ENCODE data around the gene MUSK. TPM values are rescaled to one million over a fixed set of nuclear protein-coding genes. Genes with fewer than 3 reads are reported as not detected.

Gene MUSK
- total RNA-seq, 1 experiment from 2014 or later = not detected

GRCh38 chr9:110753731-110754231 lies 85.2 kb downstream of the MUSK start:
- ChIA-PET POLR2A (no interaction called here), CTCF (no interaction called here)
- H3K36me3 Mint-ChIP-seq = no peaks in the 10 kb centered on the region
- no peaks in the 10 kb centered on the region for H3K27me3 Mint-ChIP-seq (ENCODE audit: low read depth)
- H3K9me3 Mint-ChIP-seq = no peaks in the 10 kb centered on the region; the same call in 1 of the 2 replicates
- no peak overlapping the region for H3K4me3 Mint-ChIP-seq
- DNase-seq (ENCODE audit: low spot score) = no peak
- TF ChIP-seq ZNF532 (CRISPR knock-in tag; IDR thresholded peaks at IDR 0.05; ENCODE audit: borderline replicate concordance) = no peak
- no peak for TF ChIP-seq ATF6 (CRISPR knock-in tag; IDR thresholded peaks at IDR 0.05)
- no peak for TF ChIP-seq CREB1 (CRISPR knock-in tag; IDR thresholded peaks at IDR 0.05)
- TF ChIP-seq ATF1 (CRISPR knock-in tag; IDR thresholded peaks at IDR 0.05) = no peak
- no peak for TF ChIP-seq RELA (CRISPR knock-in tag; IDR thresholded peaks at IDR 0.05; ENCODE audit: borderline replicate concordance)
- TF ChIP-seq ELF4 (CRISPR knock-in tag; IDR thresholded peaks at IDR 0.05; ENCODE audit: low read depth) = no peak
- no peak for TF ChIP-seq RORB (CRISPR knock-in tag; IDR thresholded peaks at IDR 0.05)
- TF ChIP-seq MAX (CRISPR knock-in tag; IDR thresholded peaks at IDR 0.05) = no peak
- TF ChIP-seq NR1H2 (CRISPR knock-in tag; IDR thresholded peaks at IDR 0.05) = no peak
- no peak for TF ChIP-seq ESRRA (CRISPR knock-in tag; IDR thresholded peaks at IDR 0.05; ENCODE audit: borderline replicate concordance)
- TF ChIP-seq OVOL2 (CRISPR knock-in tag; IDR thresholded peaks at IDR 0.05; ENCODE audit: borderline replicate concordance) = no peak
- TF ChIP-seq E2F1 (CRISPR knock-in tag; IDR thresholded peaks at IDR 0.05) = no peak
- TF ChIP-seq KAT7 (CRISPR knock-in tag; IDR thresholded peaks at IDR 0.05; ENCODE audit: borderline replicate concordance) = no peak
- TF ChIP-seq ZSCAN18 (CRISPR knock-in tag; IDR thresholded peaks at IDR 0.05) = no peak
- no peak for TF ChIP-seq NR3C1 (CRISPR knock-in tag; conservative IDR thresholded peaks at IDR 0.05; ENCODE audit: low read depth)
- TF ChIP-seq STAT6 (CRISPR knock-in tag; conservative IDR thresholded peaks at IDR 0.05; ENCODE audit: low read depth) = no peak
- no peak overlapping the region for H3K27ac Mint-ChIP-seq
- no peak for ATAC-seq
- peaks cover 12% of the 10 kb centered on the region for H3K4me1 Mint-ChIP-seq
